Epithelial cell of prostate (primary cell): ENCODE results near the gene ZNF750.

Source experiments
- DNase-seq: peaks from one replicate; pipeline ENCODE4 v3.0.0-alpha.2; 2011; ENCODE audit warnings: low read depth, low spot score
- H3K27ac ChIP-seq: fragments of 450-650 bp; 2 replicates; pipeline ENCODE4 v1.5.1; 2017; ENCODE audit warnings: mild to moderate bottlenecking

The ZNF750 gene

DNA sequence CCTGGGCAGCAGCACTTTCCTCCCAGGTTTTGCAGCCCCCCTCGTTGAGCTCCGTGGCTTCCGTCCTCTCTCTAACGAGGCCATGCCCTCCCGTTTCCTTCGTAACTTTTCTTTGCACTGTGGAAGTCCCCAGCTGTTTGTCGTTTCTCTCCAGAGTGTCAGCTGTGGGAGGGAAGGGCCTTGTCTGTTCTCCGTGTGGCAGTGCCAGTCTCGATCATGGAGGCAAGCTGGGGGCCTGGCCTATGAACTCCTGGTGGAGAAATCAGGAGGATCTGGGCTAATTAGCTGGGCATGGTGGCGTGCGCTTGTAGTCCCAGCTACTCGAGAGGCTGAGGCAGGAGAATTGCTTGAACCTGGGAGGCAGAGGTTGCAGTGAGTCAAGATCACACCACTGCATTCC lies 59.6 kb downstream of the ZNF750 start:
- H3K27ac ChIP-seq, result no peak overlapping the region
- no peak for DNase-seq

DNA sequence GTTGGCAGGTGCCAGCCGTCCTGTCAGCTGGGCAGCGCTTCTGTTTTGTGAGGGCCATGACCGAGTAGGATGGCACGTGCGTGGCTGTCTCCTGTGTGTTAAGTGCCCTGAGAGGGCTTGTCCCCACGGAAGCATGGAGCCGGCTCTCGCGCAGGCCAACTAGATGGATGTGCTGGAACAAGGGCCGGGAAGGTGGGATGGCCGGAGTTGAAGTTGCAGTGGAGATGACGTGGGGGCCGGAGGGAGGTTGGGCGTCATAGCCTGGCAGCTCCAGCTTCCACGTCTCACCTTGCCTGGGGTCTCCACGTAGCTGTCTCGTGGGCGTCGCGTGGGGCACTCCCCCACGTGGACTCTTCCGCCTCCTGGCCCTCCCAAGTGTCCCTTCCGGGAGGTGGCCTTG lies 60.3 kb downstream of the ZNF750 start:
- H3K27ac ChIP-seq, result no peak overlapping the region
- DNase-seq, result no peak
